GM12865 (cell line): ENCODE results near the gene DHDDS.

ENCODE experiments used
- DNase-seq: peaks from one replicate; pipeline ENCODE4 v3.0.0; 2010; ENCODE audit warnings: low read depth
- H3K4me3 ChIP-seq: 2 replicates; pipeline ENCODE4 v1.5.1; 2011; ENCODE audit warnings: mild to moderate bottlenecking, low read depth, low read length, control low read depth
- TF ChIP-seq, protein P1 (sequence below): IDR thresholded peaks from 2 replicates; pipeline ENCODE4 v1.5.1; 2011; ENCODE audit warnings: low read length, control low read depth, low read depth, inconsistent platforms; ENCODE audit not compliant: insufficient read depth; ENCODE audit errors: missing control alignments

The DHDDS gene

DNA sequence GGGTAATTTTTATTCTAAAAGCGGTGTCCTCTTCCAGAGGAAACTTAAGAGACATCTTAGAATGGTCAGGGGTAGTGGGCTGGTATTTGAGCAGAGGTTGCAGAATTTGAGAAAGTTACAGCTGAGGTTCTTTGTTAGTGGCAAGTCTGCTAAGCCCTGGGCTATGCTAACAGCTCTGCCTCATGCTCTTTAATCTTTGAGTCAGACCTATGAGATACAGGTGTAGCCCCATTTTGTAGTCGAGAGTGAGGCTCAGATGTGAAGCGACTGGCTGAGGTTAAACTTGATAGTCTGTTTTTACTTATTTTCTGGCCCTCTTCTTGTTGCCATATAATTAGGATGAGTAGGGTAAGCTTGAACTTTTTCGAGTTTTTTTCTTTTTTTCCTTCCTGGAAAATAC, 44.8 kb downstream of the DHDDS start:
- no peak for DNase-seq
- TF ChIP-seq, protein P1, sequence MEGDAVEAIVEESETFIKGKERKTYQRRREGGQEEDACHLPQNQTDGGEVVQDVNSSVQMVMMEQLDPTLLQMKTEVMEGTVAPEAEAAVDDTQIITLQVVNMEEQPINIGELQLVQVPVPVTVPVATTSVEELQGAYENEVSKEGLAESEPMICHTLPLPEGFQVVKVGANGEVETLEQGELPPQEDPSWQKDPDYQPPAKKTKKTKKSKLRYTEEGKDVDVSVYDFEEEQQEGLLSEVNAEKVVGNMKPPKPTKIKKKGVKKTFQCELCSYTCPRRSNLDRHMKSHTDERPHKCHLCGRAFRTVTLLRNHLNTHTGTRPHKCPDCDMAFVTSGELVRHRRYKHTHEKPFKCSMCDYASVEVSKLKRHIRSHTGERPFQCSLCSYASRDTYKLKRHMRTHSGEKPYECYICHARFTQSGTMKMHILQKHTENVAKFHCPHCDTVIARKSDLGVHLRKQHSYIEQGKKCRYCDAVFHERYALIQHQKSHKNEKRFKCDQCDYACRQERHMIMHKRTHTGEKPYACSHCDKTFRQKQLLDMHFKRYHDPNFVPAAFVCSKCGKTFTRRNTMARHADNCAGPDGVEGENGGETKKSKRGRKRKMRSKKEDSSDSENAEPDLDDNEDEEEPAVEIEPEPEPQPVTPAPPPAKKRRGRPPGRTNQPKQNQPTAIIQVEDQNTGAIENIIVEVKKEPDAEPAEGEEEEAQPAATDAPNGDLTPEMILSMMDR = no peak
- no peak overlapping the region for H3K4me3 ChIP-seq

DNA sequence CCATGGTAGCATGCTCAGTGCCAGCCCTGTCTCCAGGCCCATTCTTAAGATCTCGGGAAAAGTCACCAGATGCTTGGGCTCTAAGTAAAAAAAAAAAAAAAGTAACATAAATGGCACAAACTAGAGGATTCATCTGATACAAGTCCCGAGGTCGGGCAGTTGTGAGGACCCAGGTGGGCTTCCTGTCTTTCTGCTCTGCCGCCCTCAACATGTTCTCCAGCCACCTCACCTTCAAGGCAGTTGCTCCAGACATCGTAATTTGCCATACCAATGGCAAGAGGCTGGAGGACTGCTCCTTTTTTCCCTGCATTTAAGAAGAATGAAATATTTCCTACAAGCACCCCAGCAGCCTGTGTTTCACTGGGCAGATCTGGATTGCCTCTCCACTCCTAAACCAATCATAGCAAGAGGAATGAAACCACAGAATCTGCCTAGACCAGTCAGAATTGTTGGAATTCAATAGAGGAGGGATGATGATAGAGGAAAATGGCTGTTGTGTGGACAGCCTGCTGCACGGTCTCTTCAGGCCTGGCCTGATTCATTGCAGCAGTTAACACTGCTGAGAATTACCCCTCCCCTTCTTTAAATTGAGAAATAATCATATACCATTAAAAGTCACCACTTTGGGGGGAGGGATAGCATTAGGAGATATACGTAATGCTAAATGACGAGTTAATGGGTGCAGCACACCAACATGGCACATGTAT, 45.5 kb downstream of the DHDDS start:
- DNase-seq = peak; percentile 25
- H3K4me3 ChIP-seq = no peak overlapping the region
- TF ChIP-seq, protein P1 = no peak

DNA sequence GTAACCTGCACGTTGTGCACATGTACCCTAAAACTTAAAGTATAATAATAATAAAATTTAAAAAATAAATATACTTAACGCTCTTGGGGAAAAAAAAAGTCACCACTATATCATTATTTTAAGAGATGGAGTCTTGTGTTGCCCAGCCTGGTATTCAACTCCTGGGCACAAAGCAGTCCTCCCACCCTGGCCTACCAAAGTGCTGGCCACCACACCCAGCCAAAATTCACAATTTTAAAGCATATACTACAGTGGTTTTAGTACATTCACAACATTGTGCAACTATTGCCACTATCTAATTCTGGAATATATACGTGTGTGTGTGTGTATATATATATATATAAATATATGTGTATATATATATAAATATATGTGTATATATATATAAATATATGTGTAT, 46.0 kb downstream of the DHDDS start:
- DNase-seq = no peak
- TF ChIP-seq, protein P1 = no peak
- no peak overlapping the region for H3K4me3 ChIP-seq

DNA sequence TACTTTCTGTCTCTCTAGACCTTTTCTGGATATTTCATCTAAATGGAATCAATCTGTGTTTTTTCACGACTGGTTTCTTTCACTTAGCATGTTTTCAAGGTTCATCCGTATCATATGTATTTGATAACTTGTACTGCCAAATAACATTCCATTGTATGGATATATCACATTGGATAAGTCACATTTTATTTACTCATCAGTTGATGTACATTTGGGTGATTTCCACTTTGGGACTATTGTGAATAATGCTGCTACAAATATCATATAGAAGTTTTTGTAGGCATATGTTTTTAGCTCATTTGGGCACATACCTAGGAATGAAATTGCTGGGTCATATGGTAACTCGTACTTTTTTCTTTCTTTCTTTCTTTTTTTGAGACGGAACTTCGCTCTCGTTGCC, 46.9 kb downstream of the DHDDS start:
- no peak overlapping the region for H3K4me3 ChIP-seq
- DNase-seq = no peak
- TF ChIP-seq, protein P1 = no peak

DNA sequence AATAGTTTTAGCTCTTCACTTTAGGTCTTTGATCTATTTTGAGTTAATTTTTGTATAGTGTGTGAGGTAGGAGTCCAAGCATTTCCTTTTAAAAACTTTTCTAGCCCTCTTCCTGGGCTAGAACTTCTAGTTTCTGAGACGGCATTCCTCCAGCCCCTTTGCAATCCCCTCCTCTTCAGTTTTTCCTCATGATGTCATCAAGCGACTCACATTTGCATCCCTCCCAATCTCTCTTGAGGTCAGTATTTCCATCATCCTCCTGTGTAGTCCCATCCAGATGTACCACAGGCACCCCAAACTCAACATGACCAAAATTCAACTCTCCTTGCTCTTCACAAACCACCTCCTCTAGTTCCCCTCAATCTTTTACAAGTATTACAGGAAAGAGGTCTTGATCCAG, 50.8 kb downstream of the DHDDS start:
- H3K4me3 ChIP-seq = no peak overlapping the region
- TF ChIP-seq, protein P1 = no peak
- no peak for DNase-seq

DNA sequence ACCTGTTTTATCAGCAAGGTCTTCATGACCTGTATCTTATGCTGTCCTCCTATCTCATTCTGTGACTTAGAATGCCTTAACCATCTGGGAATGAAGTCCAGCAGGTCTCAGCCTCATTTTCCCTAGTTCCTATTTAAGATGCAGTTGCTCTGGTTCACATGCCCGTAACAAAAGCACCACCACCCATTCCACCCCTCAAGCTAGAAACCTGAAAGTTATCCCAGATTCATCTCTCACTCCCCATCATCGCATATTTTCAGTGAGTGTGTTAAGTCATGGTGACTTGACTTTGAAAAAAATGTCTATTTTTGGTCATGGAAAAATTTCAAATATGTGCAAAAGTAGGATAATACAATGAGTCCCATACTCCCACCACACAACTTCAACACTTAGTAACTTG, 51.9 kb downstream of the DHDDS start:
- no peak overlapping the region for H3K4me3 ChIP-seq
- TF ChIP-seq, protein P1 = no peak
- DNase-seq = no peak

DNA sequence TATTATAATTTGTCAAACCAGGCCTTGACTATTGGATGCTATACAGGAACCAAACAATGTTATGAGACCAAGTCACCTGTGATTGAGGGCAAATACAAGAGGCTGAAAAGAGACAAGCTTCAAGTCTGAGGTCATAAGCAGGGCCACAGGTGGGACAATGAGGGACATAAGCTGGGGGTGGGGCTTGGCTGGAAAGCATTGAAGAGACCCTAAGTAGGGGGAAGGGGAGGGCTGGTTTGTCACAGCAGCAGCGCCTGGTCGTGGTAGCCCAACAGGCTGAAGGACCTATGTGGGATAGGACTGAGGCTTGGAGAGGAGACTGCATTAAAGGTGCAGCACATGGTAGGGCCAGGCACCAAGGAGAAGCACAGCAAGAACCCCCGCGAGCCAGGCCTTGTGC, 58.0 kb downstream of the DHDDS start:
- no peak for DNase-seq
- no peak overlapping the region for H3K4me3 ChIP-seq
- TF ChIP-seq, protein P1 = no peak
